ENCODE results near the gene RASA1.

DNA sequence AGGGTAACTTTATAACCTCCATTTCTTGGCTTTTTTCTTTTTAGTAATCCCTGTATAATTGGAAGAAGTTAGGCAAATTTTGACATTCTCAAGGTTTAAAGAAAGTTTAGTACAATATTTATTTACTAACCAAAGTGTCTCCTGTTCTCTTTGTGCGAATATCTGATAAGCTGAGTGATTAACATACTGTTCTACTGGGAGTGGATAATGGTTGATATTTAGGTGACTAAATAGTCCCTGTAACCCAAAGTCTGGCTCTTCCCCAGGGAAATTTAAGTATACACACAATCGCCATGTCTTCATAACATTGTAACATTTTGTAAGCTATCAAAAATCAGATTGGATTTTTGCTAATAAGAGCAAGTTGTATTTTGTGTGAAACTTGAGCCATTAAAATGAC, 105.0 kb downstream of the RASA1 start:
- TF ChIP-seq EZH2 (IDR thresholded peaks at IDR 0.05; ENCODE audit: borderline replicate concordance, low read depth, low read length, severe bottlenecking), result no peak
- TF ChIP-seq, protein P1, sequence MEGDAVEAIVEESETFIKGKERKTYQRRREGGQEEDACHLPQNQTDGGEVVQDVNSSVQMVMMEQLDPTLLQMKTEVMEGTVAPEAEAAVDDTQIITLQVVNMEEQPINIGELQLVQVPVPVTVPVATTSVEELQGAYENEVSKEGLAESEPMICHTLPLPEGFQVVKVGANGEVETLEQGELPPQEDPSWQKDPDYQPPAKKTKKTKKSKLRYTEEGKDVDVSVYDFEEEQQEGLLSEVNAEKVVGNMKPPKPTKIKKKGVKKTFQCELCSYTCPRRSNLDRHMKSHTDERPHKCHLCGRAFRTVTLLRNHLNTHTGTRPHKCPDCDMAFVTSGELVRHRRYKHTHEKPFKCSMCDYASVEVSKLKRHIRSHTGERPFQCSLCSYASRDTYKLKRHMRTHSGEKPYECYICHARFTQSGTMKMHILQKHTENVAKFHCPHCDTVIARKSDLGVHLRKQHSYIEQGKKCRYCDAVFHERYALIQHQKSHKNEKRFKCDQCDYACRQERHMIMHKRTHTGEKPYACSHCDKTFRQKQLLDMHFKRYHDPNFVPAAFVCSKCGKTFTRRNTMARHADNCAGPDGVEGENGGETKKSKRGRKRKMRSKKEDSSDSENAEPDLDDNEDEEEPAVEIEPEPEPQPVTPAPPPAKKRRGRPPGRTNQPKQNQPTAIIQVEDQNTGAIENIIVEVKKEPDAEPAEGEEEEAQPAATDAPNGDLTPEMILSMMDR (IDR thresholded peaks at IDR 0.05; ENCODE audit: borderline replicate concordance, extremely low read depth, low read length, poor library complexity, severe bottlenecking), result no peak
